GM18951 (cell line): Measurements from ENCODE around the gene TFE3.

Experiments used
- POLR2A ChIP-seq: IDR thresholded peaks from 4 replicates; pipeline ENCODE4 v1.6.1; 2011; ENCODE audit warnings: mild to moderate bottlenecking; ENCODE audit not compliant: insufficient read length, insufficient read depth; ENCODE audit errors: extremely low read depth
- in situ Hi-C: fragments of 300-500 bp; cut with MboI; formaldehyde crosslinking; loops from one replicate; pipeline ENCODE4 v1.12.0; 2022; ENCODE audit warnings: low sequenced_read_pairs, mixed read lengths, inconsistent platforms; ENCODE audit not compliant: unreplicated experiment

The TFE3 gene

DNA sequence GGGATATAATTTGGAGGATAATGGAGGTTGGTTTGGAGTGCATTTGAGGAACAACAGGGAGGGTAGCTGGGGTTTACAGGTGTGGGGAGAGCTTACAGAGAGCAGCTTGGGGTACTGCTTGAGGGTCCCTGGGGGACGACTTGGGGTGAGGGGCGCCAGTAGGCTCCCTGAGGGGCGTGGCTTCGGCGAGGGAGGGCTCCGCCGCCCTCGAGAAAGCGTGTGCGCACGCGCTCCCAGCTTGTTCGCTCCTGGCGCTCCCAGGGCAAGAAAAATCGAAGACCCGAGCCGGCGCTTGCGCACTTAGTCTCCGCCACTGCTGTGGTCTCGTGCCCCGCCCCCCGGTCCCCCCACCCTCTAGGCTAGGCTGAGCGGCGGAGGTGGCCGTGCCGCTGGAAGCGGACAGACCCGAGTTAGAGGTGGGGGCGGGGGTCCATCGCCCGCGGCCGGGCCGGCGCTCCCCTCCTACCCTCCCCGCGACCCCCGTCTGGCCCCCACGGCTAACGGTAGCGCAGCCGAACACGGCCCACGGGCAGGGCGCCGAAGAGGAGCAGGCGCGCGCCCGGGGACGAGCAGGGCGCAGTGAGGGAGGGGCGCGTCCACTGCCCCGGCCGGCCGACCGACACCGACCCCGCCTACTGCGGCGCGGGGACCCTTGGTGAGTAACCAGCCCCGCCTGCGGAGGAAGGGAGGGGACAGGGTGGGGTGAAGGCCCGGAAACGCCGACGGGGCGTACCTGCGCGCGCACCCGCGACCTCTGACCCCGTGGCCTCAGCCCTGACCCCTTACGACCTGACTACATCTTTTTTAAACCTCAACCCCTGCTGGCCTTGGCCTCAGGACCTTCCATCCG, 10.3 kb upstream of the TFE3 start:
- TF ChIP-seq POLR2A = peak; percentile 30
- in situ Hi-C loops = no loop called here

DNA sequence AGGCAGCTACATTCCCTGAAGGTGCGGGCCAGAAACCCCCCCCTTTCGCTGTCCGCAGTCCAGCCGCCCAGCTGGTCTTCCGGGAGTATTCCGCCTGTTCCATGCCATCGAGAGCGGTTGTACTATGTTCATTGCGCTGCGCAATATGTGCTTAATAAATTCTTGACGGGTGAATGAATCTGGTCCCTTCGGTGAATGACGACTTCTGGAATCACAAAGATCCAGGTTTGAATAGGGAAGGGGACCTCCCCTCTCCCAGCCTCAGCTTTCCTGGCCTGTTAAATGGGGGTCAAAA, 777 bp upstream of the TFE3 start:
- TF ChIP-seq POLR2A = no peak
- in situ Hi-C loops = no loop called here

DNA sequence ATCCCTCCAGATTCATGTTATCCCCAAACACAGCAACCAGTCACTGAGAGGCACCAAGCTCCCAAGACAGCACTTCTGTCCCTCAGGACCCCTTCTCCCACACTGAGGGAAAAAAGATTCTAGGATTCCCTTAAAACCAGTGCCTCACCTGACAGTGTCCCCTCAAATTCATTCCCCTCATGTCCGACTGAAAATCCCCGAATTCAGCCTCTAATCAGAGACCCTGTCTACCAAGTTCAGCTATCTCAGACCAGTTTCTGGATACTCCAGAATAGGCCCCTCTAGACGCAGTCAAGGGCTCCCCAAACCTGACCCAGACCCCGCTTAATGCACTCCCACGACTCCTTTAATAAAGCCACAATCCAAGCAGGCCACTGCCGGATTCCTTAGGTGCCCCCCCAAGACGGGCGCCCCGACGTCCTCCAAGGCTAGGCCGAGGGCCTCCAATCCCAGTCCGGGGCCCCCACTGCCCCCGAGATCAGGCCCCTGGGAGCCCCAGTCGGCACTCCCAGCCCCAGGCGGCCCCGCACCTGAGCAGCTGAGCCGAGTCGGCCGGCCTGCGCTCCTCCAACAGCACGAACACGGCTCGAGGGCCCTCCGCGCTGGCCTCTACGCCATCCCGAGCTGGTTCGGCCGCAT, 457 bp downstream of the TFE3 start:
- in situ Hi-C loops = no loop called here
- no peak for TF ChIP-seq POLR2A

DNA sequence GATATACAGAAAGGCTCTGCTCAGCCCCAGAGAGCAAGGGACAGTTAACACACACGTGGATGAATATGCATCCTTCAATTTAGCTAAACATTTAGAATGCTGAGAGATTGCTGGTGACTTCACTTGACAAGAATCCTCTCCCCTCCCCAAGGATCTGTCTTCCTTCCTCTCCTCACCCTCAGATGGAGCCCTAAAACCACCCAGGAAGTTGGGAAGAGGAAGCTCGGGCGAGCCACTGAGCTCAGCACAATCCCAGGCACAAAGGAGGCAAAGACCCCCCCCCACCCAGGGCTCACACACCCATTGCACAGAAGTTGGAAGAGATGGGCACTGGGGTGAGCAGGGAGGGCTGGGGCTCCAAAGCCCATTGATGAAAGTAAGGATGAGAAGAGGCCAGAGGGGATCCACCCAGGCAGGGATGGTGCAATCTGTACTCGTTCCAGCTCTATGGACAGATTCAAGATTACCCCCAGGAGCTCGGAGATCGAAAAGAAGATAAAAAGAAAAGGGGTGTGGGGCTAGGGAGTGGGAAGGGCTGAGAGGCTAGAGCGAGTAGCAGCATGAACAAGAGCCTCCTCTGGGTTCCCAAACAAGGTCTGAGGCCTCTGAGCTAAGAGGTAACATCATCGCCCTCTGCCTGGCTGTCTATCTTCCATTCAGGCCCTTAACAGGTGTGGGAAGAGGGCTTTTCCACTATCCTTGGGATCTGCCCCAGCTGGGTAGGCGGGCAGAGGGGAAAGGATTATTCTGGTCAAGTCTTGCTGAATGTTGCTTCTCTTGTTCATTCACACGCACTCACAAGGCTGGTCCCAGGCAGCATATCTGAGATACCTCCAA, 1.2 kb downstream of the TFE3 start:
- TF ChIP-seq POLR2A = no peak
- in situ Hi-C loops = no loop called here

DNA sequence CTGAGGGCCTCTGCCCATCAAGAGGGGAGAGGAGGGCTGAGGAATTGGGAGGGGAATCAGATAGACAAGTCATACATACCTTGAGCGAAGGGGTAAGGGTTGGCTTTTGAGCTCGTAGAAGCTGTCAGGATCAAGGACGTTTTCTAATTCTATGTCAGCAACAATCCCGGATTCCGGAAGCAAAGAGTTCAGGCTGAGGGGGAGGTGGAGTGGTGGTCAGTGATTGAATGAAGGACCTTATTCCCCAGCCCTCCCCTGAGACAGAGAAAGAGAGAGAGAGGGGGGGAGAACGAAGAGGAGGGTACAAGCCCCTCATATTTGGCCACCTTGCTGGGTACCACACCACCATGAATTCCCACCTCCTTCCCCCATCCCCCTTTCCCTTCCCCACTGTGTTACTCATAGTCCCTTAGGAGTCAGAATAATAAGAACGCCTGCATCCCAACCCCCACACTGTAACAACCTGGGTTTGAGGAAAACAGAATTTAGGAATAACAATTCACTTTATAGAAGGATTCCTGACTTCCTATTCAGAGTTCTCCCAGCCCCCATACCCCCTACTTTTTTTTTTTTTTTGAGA, 2.7 kb downstream of the TFE3 start:
- in situ Hi-C loops = no loop called here

DNA sequence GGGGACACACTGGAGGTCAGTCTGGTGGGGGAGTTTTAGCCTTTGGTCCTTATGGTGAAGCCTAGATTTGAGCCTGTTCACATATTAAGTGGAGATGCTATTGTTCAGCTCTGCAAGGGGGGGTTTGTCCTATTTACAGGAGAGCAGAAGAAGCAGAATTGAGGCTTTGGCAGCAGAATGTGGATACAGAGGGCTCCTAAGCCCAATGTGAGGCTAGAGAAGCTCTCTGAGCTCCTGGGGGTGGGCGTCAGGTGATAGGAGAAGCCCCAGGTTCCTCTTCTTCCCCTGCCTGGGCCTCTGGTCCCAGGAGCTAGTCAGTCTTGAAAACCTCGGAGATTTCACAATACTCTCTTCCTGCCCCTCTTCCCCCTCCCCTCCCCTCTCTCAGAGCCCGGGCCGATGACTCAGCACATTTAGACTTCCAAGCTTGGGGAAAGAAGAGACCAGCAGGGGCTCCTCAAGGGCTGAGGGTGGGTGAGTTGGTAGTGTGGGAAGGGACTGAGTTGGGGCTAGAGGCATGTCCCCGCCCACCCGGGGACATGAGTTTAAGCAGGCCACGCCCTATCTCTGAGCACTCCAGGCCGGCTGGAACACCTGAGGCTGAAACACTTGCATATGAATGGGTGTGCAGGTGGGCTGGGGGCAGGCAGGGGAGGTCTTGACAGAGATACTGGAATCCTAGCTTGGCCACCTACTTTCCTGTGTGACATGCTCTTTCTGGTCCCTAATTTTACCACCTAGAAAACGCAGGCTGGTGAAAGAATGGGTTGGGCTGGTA, 3.4 kb downstream of the TFE3 start:
- in situ Hi-C loops = no loop called here
- TF ChIP-seq POLR2A = no peak

More for the DNA sequence above, 2.7 kb downstream of the TFE3 start:
- no peak for TF ChIP-seq POLR2A

DNA sequence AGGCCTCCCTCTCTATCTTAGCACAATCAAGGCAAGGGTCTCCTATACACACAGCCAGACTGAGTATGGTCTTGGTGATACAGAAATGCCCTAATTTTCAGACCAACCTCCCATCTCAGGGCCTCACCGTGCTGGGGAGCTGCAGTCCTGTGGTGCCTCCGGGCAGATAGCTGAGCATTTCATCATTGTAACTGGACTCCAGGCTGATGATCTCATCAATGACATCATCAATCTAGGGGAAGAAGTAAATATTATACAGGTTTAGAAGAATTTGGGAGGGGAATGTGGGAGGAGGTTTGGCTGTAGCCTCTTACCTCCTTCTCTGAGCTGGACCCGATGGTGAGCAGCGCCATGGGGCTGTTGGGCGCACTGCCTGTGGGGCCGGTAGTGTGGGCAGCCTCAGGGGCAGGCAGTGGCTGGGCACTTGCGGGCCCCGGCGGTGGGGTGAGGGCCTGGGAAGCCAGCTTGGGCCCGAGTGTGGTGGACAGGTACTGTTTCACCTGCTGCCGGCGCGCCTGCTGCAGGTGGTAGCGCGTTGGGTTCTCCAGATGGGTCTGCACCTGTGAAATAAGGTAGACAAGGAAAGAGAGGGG, 5.2 kb downstream of the TFE3 start:
- in situ Hi-C loops = no loop called here
- TF ChIP-seq POLR2A = no peak

DNA sequence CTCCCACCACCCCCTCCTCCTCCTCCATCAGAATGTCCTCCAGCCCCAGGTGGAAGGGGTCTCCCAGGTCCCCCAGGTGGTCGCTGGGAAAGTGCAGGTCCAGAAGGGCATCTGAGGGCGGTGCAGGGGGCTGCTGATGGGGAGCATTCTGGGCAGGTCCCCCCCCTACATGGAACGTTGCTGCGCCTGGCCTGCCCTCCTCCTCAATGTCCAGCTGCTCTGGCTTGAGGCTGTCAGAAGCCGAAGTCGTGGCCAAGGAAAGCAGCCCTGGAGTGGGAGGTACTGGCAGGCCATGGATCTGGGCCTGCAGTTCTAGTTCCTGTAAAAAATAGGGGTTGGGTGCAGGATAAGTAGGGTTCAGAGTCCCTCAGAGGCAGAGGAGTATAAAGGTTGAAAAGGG, 12.9 kb downstream of the TFE3 start:
- no peak for TF ChIP-seq POLR2A
- in situ Hi-C loops = no loop called here

DNA sequence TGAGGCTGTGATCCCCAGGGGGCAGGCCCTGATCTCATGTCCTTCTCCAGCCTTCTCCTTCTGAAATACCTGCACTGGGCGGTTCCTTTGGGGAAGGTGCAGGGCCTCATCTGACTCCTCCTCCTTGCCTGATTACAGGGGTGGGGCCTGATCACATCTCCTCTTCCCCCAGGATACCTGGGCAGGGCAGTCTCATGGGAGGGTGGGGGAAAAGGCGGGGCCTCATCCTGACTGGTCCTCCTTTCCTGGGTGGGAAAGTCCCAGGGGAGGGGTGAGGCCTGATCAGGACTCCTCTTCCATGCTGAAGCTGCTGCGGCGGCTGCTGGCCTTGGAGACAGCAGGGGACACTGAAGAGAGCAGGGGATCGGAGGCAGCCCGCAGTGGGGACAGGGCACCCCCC, 13.3 kb downstream of the TFE3 start:
- in situ Hi-C loops = no loop called here
- no peak for TF ChIP-seq POLR2A

DNA sequence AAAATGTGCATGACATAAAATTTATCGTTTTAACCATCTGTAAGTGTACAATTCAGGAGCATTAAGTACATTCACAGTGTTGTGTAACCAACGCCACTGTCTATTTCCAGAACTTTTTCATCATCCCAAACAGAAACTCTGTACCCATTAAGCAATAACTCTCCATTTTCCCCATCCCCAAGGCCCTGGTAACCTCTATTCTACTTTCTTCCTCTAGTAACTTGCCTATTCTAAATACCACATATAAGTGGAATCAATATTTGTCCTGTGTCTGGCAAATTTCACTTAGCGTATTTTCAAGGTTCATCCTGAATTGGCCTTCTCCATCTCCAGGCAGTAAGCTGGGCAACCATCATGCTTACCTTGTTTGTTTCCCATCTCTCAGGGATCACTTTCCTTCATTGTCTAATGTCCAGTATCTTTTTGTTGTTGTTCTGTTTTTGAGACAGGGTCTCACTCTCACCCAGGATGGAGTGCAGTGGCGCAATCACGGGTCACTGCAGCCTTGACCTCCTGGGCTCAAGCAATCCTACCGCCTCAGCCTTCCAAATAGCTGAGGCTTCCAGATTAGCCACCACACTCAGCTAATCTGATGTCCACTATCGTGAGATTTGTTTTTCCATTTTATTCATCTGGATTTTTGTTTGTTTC, 23.4 kb downstream of the TFE3 start:
- no peak for TF ChIP-seq POLR2A
- in situ Hi-C loops = no loop called here

DNA sequence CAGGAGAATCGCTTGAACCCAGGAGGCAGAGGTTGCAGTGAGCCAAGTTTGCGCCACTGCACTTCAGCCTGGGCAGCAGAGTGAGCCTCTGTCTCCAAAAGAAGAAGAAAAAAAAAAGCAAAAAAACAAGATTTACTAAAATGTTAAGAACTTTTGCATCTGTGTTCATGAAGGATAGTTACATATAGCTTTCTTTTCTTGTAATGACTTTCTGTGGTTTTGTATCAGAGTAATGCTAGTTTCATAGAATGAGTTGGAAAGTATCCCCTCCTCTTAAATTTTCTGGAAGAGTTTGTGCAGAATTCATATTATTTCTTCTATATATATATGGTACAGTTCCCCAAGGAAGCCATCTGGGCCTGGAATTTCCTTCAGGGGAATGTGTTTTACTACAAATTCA, 24.1 kb downstream of the TFE3 start:
- in situ Hi-C loops = no loop called here
- no peak for TF ChIP-seq POLR2A

DNA sequence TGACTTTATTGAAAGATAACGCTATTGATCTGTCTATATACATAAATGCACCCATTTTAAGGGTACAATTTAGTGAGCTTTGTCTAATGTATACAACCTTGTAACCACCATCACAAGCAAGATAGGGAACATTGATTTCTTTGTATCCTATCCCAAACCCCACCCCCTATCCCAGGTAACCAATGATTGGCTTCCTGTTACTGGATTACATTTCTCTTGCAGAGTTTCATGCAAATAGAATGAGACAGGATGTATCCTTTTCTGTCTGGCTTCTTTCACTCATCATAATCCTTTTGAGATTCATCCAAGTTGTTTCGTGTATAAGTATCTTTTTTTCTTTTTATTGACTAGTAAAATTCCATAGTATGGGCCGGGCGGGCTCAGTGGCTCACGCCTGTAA, 39.5 kb downstream of the TFE3 start:
- in situ Hi-C loops = no loop called here
- no peak for TF ChIP-seq POLR2A
